Esophagus squamous epithelium (tissue), 4 donors: ENCODE results near the gene ZAR1.

Source experiments
- POLR2A ChIP-seq, 4 donors: fragments of 450-650 bp; IDR thresholded peaks; one replicate each; pipeline ENCODE4 v1.6.1; 2017; ENCODE audit warnings: antibody characterized with exemption in 4 of 4, mild to moderate bottlenecking in 4 of 4, moderate library complexity in 3 of 4
- TF ChIP-seq, protein P1 (sequence below), 6 experiments: fragments of 450-650 bp in 4 of 6; fragments of 200-600 bp in 2 of 6; sonication (generic) in 2 of 6; IDR thresholded peaks; one replicate each; pipeline ENCODE4 v1.5.1; 2016 to 2019; ENCODE audit warnings: antibody characterized with exemption in 6 of 6, mild to moderate bottlenecking in 4 of 6, moderate library complexity in 4 of 6

DNA sequence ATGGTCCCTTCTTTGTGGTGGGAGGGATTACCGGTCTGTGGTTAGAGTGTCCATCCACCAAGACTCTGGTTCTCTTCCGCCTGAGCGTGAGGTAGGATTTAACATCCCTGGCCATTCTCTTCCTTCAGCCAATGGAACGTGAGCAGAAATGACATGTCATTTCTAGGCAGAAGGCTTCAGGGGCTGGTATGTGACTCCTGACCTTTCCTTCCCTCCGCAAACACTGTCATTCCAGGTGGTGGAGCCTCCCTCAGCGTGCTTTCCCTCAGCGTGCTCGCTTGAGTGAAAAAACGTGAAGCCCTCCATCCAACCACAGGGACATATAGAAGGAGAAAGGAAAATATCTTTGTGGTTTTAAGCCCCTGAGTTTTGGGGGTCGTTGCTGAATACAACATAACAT, 40.9 kb upstream of the ZAR1 start:
- no peak for TF ChIP-seq POLR2A (IDR thresholded peaks at IDR 0.05)
- TF ChIP-seq, protein P1, sequence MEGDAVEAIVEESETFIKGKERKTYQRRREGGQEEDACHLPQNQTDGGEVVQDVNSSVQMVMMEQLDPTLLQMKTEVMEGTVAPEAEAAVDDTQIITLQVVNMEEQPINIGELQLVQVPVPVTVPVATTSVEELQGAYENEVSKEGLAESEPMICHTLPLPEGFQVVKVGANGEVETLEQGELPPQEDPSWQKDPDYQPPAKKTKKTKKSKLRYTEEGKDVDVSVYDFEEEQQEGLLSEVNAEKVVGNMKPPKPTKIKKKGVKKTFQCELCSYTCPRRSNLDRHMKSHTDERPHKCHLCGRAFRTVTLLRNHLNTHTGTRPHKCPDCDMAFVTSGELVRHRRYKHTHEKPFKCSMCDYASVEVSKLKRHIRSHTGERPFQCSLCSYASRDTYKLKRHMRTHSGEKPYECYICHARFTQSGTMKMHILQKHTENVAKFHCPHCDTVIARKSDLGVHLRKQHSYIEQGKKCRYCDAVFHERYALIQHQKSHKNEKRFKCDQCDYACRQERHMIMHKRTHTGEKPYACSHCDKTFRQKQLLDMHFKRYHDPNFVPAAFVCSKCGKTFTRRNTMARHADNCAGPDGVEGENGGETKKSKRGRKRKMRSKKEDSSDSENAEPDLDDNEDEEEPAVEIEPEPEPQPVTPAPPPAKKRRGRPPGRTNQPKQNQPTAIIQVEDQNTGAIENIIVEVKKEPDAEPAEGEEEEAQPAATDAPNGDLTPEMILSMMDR (IDR thresholded peaks at IDR 0.05) = no peak
